Fibroblast of villous mesenchyme (primary cell): Measurements from ENCODE around the gene ISLR2. TPM values are rescaled to one million over a fixed set of nuclear protein-coding genes. Genes with fewer than 3 reads are reported as not detected.

Source experiments
- DNase-seq: peaks from one replicate; pipeline ENCODE4 v3.0.0-alpha.2; 2010; ENCODE audit warnings: low read depth
- H3K4me3 ChIP-seq: 2 replicates; pipeline ENCODE4 v1.5.1; 2011; ENCODE audit warnings: low read depth, mild to moderate bottlenecking, low read length
- CTCF ChIP-seq: IDR thresholded peaks from 2 replicates; pipeline ENCODE4 v1.5.1; 2012; ENCODE audit warnings: low read depth, mild to moderate bottlenecking, low read length; ENCODE audit not compliant: insufficient read depth
- total RNA-seq: library from RNA; depleted of rRNA; stranded (reverse); fragments of >200 nt; gene quantifications from 2 replicates; pipeline ENCODE4 v1.2.3, GENCODE V29; 2012

Gene ISLR2
- total RNA-seq, 1 donor, result not detected

DNA sequence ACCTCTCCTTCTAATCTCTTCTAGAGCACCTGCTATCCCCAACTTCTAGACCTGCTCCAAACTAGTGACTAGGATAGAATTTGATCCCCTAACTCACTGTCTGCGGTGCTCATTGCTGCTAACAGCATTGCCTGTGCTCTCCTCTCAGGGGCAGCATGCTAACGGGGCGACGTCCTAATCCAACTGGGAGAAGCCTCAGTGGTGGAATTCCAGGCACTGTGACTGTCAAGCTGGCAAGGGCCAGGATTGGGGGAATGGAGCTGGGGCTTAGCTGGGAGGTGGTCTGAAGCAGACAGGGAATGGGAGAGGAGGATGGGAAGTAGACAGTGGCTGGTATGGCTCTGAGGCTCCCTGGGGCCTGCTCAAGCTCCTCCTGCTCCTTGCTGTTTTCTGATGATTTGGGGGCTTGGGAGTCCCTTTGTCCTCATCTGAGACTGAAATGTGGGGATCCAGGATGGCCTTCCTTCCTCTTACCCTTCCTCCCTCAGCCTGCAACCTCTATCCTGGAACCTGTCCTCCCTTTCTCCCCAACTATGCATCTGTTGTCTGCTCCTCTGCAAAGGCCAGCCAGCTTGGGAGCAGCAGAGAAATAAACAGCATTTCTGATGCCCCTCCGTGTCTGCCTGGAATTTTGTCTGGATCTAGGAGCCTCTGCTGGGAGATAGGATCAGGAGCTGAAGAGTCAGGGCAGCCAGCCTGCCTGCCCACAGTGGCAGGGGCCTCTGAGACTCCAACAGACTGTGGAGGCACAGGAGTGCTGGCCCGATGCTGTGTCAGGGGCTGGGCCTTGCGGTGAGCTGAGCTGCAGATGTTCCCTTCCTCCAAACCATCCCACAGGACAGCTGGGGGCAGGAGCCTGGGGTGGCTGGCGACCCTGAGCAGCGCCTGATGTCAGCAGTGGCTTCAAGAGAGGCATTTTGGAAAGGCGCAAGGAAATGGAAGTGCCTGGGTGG is 46.2 kb downstream of the ISLR2 start:
- peak overlapping the region; percentile 25 for H3K4me3 ChIP-seq
- no peak for DNase-seq
- TF ChIP-seq CTCF, result no peak

DNA sequence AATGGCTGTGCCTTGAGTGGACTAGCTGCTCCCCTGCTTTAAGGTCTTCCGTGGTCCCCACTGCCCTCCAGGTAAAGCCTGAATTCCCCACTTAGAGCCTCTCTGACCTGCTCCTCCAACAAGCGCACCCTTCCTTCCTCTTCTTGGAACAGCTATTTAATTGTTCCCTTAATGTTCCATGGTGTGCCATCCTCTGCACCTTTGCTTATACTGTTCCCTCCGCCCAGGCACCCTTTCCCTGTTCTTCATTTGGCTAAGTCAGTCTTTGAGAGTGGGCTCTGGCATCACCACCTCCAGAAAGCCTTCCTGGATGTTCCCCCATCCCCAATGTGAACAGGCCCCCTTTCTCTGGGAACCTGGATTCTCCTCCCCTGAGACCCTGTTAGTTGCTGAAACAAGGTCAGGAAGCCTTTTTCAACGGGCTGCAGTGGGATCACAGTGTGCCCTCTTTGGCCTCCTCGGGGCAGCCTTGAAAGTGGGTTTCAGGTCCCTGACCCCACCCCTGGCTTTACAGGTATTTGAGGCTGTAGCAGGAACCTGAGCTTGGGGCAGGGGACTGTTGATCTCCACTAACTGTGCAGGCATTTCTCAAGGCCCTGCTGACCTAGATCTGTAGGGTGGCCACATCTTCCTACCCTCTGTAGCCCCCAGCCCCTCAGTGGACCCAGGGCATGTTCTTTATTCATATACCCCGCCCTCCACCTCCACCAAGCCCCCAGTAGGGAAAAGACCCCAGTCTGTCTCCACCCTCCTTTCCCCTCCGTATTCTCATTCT is 48.1 kb downstream of the ISLR2 start:
- H3K4me3 ChIP-seq, result no peak overlapping the region
- no peak for DNase-seq
- TF ChIP-seq CTCF, result no peak

GRCh38 chr15:74179101-74179841 is 48.9 kb downstream of the ISLR2 start:
- no peak for TF ChIP-seq CTCF
- no peak overlapping the region for H3K4me3 ChIP-seq
- DNase-seq, result peak; percentile 97

DNA sequence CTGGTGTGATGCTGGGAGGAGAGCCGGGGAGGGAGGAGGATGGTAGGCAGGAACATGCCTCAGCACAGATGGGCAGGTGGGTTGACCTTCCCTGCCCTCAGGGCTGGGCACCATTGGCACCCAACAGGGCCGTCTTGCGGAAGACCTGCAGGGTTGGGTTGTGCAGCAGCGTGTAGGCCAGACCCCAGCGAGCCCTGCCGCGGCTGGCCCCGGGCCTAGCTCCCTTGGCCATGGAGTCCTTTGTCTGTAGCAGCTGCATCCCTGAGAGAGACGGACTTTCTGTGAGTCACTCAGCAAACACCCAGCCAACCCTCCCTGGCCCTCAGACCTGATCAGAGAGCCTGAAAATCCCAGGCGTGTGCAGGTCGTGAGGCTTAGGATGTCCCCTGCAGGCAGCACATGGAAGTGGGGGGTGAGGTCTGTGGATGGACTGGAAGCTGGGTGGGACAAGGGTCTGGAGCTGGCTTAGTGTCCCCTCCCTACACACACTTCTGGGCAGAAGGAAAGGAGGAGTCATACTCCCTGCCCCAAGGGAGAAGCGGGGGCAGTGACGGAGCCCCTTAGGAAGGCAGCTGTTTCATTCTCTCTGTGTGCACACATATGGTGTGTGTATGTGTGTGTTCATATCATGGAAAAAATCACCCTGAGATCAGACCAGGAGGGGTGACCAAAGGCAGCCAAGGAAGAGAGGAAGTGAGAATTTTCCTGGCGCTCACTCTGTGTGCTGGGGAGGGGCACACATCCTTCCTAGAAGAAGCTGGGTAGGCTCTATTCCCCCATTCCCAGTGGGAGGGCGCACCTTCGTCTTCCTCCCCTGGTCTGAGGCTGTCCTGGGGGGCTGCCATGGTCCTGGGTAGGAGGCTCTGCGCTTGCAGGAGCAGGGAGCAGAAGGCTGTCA is 49.8 kb downstream of the ISLR2 start:
- H3K4me3 ChIP-seq, result no peak overlapping the region
- TF ChIP-seq CTCF, result no peak
- peak; percentile 56 for DNase-seq

DNA sequence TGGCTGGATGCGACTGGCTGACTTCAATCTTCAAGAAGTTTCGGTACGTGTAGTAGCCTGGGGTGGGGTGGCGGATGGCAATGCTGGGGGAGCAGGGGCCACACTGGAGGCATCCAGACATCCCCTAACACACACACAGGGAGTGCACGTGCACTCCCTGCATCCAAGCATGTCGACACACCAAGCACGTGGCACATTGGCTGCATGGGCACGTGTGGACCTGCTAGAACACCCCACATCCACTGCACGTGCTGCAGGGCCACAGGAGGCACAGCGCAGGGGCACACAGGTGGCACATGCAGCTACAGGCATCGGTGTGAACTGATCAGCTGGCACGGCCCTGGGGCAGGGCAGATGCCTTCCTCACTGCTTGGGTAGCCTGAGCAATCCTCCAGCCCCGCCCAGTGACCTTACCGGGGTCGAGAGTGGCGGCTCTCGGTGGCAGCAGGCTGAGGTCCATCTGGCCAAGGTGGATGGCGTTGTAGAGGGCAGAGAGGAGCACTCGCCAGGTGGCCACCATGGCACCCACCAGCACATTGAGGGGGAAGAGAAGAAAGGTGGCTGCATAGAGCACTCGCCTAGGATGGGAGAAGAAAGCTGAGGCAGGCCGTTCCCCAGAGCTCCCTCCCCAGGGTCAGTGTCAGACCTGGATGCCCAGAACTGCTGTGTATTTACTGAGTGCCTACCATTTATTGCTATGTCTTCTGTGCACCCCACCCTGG is 50.7 kb downstream of the ISLR2 start:
- no peak for TF ChIP-seq CTCF
- DNase-seq, result no peak
- no peak overlapping the region for H3K4me3 ChIP-seq
